Subcutaneous adipose tissue (tissue), 4 donors: ENCODE measurements around the gene ZNF333. TPM values are rescaled to one million over a fixed set of nuclear protein-coding genes. Genes with fewer than 3 reads are reported as not detected.
"Not testable (repeated sequence)": the region's sequence is repeated elsewhere in the genome, so short reads cannot be mapped to it uniquely, and the experiment has no call there.

ENCODE experiments used
- CTCF ChIP-seq: fragments of 450-650 bp; IDR thresholded peaks from one replicate; pipeline ENCODE4 v1.5.1; 2016; ENCODE audit warnings: low read depth, mild to moderate bottlenecking, control low read depth, antibody characterized with exemption, moderate library complexity
- total RNA-seq, 4 donors: library from RNA; depleted of rRNA; stranded (reverse); fragments of >200 nt; gene quantifications; one replicate each; pipeline ENCODE4 v1.1.0, GENCODE V29; 2016

Gene ZNF333
- total RNA-seq, 4 donors from 2014 or later = 17.4 to 47.5 (median 25.8) TPM

- TF ChIP-seq CTCF = no peak
These were observed 86.2 kb downstream of the ZNF333 start for GRCh38 chr19:14775869-14776586.

- TF ChIP-seq CTCF = not testable (repeated sequence)
These were observed 88.4 kb downstream of the ZNF333 start, which contains the start of gene ADGRE2 for GRCh38 chr19:14778110-14778845. TSS of gene ADGRE2 (minus strand) at chr19:14778560. CDS start at chr19:14776756, 1,804 bp downstream.

DNA sequence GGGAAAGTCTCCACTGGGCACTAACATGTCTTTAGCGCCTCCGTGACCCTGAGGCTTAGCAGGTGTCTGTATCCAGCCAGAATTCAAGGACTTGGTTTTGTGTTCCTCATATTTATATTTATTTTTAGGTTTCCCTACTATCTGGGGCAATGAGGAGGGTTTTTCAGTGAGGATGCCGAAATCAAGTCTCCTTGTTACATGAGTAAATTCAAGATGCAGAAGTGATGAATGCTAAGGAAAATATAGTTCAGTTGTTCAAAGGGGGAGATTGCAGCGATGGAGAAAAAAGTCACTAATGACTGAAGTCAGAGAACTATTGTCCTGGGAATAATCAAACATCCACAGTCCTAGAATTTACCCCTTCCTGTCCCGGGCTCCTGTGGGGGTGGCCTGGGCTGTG, 89.3 kb downstream of the ZNF333 start:
- no peak for TF ChIP-seq CTCF

- TF ChIP-seq CTCF = no peak
These were observed 93.0 kb downstream of the ZNF333 start for GRCh38 chr19:14782626-14783409.

Other genes starting within 250 kb of the ZNF333 start
- under 1 TPM in 1 of 4 donors, not detected in 3; 0.49 TPM for gene PTGER1, start 214.7 kb upstream of the ZNF333 start, total RNA-seq
- gene GIPC1, start 193.9 kb upstream of the ZNF333 start, total RNA-seq = 10 to 100 TPM; 36.4 to 95.5 (median 48.9) TPM
- gene DNAJB1, start 171.7 kb upstream of the ZNF333 start, total RNA-seq = 100 to 1,000 TPM in 1 of 4 donors, 10 to 100 TPM in 3; 45.9 to 104 (median 66.3) TPM
- gene TECR, start 160.5 kb upstream of the ZNF333 start, total RNA-seq = 10 to 100 TPM; 36.8 to 86.7 (median 62.4) TPM
- gene NDUFB7, start 118.0 kb upstream of the ZNF333 start, total RNA-seq = 100 to 1,000 TPM; 293 to 484 (median 411) TPM
- not detected for gene CLEC17A, start 107.0 kb upstream of the ZNF333 start, total RNA-seq
- gene ADGRE3, start 15.2 kb upstream of the ZNF333 start, total RNA-seq = under 1 TPM in 2 of 4 donors, not detected in 2; 0.34 to 0.38 TPM
- gene ADGRE2, start 88.5 kb downstream of the ZNF333 start, total RNA-seq = 10 to 100 TPM in 1 of 4 donors, 1 to 10 TPM in 3; 2.3 to 18.4 (median 4.1) TPM
- not detected for gene OR7A5, start 145.1 kb downstream of the ZNF333 start, total RNA-seq
- not detected for gene OR7C1, start 145.1 kb downstream of the ZNF333 start, total RNA-seq
- gene OR7A10, start 158.9 kb downstream of the ZNF333 start, total RNA-seq = not detected
- not detected for gene OR7A17, start 196.1 kb downstream of the ZNF333 start, total RNA-seq